NCI-H1930 (cell line): Measurements from ENCODE around the gene CREBL2.
A peak's percentile ranks its signal among the peaks of the same experiment; 100 is the strongest.

Source experiments
- DNase-seq, 2 experiments: peaks; one replicate each; lab custom pipeline; 2025; lab: John Stamatoyannopoulos, UW

Gene CREBL2

GRCh38 chr12:12681061-12681765 is 69.5 kb downstream of the CREBL2 start:
- DNase-seq = no peak

- DNase-seq = no peak
Measured at GRCh38 chr12:12682284-12682683, 70.6 kb downstream of the CREBL2 start.

DNA sequence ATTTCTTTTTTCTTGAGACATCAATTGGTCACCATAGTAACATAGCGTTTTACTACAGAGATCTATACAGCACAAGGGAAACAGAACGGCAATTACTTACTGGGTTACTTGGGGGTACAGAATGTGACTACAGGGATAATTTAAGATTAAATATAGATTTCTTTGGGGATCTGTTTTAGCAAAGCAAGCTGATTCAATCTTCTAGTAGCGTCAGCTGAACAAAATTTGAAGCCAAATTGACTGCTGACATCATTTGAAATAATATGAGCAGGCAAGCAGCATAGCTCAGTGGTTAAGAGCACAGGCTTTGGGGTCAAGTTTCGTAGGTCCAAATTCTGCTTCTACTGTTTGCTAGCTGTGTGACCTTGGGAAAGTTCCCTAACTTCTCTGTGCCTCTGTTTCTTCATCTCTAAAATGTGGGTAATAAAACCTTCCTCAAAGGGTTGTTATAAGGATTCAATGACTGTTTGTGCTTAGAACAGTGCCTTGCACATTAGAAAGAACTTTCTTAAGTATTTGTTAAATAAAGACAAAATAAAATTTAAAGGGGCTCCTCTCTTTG is 71.5 kb downstream of the CREBL2 start:
- no peak for DNase-seq

- DNase-seq = no peak
Measured at GRCh38 chr12:12683725-12684124, 72.0 kb downstream of the CREBL2 start.

- DNase-seq = peak; percentile 80 to 93
Measured at GRCh38 chr12:12684375-12685106, 72.9 kb downstream of the CREBL2 start.

DNA sequence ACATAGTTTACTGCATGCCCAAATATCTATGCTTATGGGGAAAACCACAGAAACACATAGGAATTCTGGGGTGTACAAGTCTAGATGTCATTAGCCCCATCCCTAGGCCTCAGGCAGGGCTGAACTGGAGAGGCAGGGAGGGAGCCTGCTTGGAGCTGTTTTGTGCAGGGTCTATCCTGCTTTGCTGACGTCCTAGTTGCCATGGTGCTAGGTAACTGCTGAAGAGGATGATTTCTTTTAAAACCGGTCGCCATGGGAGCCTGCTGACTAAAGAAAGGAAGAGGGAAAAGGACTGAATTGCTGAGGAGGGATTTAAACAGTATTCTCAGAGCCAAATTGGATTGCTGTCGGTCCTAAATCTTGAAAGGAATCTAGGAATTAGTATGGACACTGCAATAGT is 73.6 kb downstream of the CREBL2 start:
- DNase-seq = peak; percentile 56 to 60

DNA sequence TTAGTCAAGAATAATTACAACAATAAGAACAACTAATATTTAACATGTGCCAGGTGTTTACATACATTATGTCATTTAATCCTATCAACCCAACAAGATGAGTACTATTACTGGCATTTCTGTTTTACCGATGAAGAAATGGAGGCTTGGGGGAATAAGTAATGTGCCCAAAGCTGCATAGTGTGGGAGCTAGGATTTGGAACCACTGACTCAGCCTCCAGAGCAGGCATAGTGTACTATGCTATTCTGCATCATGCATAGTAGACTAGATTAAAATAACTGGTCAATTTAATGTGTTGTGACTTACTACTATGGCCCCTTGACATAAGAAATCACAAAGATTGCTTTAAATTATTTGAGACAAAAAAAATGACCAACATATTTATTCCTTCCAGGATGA is 74.8 kb downstream of the CREBL2 start:
- no peak for DNase-seq

- no peak for DNase-seq
Measured at GRCh38 chr12:12686925-12687324, 75.2 kb downstream of the CREBL2 start.

- no peak for DNase-seq
Measured at GRCh38 chr12:12689647-12690300, 78.1 kb downstream of the CREBL2 start.

GRCh38 chr12:12691549-12691948 is 79.9 kb downstream of the CREBL2 start:
- no peak for DNase-seq

DNA sequence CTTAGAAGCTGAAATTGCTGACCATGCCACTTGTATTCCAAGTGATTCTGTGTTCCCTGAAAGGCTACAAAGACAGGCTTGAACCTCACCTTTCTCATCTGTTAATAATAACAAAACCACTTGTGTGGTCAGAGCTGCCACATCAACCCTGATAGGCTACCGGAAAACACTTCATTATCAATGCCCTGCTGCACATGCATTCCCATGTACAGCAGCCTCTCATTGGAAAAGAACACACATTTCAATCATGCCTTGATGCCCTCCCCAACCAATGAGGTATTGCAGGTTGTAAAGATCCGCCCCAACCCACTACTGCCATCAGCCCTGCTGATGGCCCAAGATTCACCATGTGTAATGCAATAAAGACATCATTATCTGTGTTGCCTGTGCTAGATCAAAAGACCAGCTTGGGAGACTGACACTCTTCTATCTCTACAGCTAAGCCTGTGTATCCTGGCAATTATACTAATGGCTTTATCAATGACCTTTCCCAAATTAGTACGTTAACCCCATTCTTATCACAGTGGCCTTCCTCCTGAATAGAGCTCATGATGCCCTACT is 81.5 kb downstream of the CREBL2 start:
- DNase-seq = no peak
